OCI-LY3 (cell line): ENCODE results near the gene BMS1.

ENCODE experiments used
- CTCF ChIP-seq: fragments of 200-600, 300-600 bp; sonication (generic); IDR thresholded peaks from 2 replicates; pipeline ENCODE4 v1.5.1; 2014; ENCODE audit warnings: antibody characterized with exemption, low read length, low read depth
- EZH2phosphoT487 ChIP-seq: fragments of 200-600 bp; shearing (Covaris generic); IDR thresholded peaks from 2 replicates; pipeline ENCODE4 v1.6.1; 2018; ENCODE audit warnings: antibody characterized with exemption, mixed run types, low read depth

GRCh38 chr10:42768581-42769152 lies 13.9 kb upstream of the BMS1 start:
- TF ChIP-seq CTCF = no peak
- no peak for TF ChIP-seq EZH2phosphoT487
